PC-9 (cell line): ENCODE data around the gene TTC24.

ENCODE experiments used
- CTCF ChIP-seq: fragments of 200-600 bp; sonication (generic); conservative IDR thresholded peaks from 2 replicates; pipeline ENCODE4 v1.6.1; 2017; ENCODE audit warnings: mixed run types, antibody characterized with exemption, mild to moderate bottlenecking, moderate library complexity
- EZH2 ChIP-seq: fragments of 200-600 bp; sonication (generic); IDR thresholded peaks from 2 replicates; pipeline ENCODE4 v1.8.0; 2017; ENCODE audit warnings: antibody characterized with exemption, low read depth

GRCh38 chr1:156539818-156540355, 39.6 kb upstream of the TTC24 start:
- TF ChIP-seq CTCF, result no peak
- TF ChIP-seq EZH2, result no peak
